Uterus (tissue), 4 donors: ENCODE measurements around the gene HPCAL4. TPM values are rescaled to one million over a fixed set of nuclear protein-coding genes. Genes with fewer than 3 reads are reported as not detected.

Experiments
- DNase-seq, 2 donors: peaks; one replicate each; pipeline ENCODE4 v3.0.0-alpha.2; 2019 to 2020
- H3K27ac ChIP-seq, 2 donors: fragments of 200-600 bp; sonication (generic); 1 replicate in 1 of 2; 2 replicates in 1 of 2; pipeline ENCODE4 v1.5.1; 2016 to 2018
- H3K27me3 ChIP-seq, 2 donors: fragments of 200-600 bp; sonication (generic); one replicate each; pipeline ENCODE4 v1.5.1; 2018 to 2019; ENCODE audit warnings: control low read depth in 1 of 2
- H3K36me3 ChIP-seq, 2 donors: fragments of 200-600 bp; sonication (generic); one replicate each; pipeline ENCODE4 v1.5.1; 2019; ENCODE audit warnings: control low read depth in 1 of 2
- H3K4me1 ChIP-seq, 2 donors: fragments of 200-600 bp; sonication (generic); one replicate each; pipeline ENCODE4 v1.5.1; 2018 to 2019; ENCODE audit warnings: control low read depth in 1 of 2
- H3K4me3 ChIP-seq, 2 donors: fragments of 200-600 bp; sonication (generic); 1 replicate in 1 of 2; 2 replicates in 1 of 2; pipeline ENCODE4 v1.5.1; 2018 to 2019; ENCODE audit warnings: mild to moderate bottlenecking in 1 of 2
- H3K9me3 ChIP-seq, 2 donors: fragments of 200-600 bp; sonication (generic); one replicate each; pipeline ENCODE4 v1.5.1; 2019; ENCODE audit warnings: control low read depth in 1 of 2
- CTCF ChIP-seq, 4 experiments: fragments of 200-600 bp in 2 of 4; fragments of 450-650 bp in 2 of 4; sonication (generic) in 2 of 4; IDR thresholded peaks; one replicate each; pipeline ENCODE4 v1.5.1; 2016 to 2019; ENCODE audit warnings: antibody characterized with exemption in 4 of 4, mild to moderate bottlenecking in 2 of 4, moderate library complexity in 1 of 4
- POLR2A ChIP-seq, 2 donors: fragments of 450-650 bp; IDR thresholded peaks; one replicate each; pipeline ENCODE4 v1.6.1; 2016; ENCODE audit warnings: antibody characterized with exemption in 2 of 2, mild to moderate bottlenecking in 1 of 2, moderate library complexity in 1 of 2
- intact Hi-C: fragments of 100-400 bp; cut with DNase I; formaldehyde crosslinking; loops from one replicate; pipeline ENCODE4 v1.15.1; 2023; ENCODE audit warnings: low total_unique reads
- small RNA-seq: library from RNA; depleted of rRNA; stranded (forward); fragments of <200 nt; gene quantifications from one replicate; pipeline ENCODE3, GENCODE V24; 2016
- total RNA-seq, 4 donors: library from RNA; depleted of rRNA in 3 of 4; stranded (reverse); fragments of >200 nt in 3 of 4; gene quantifications; one replicate each; pipeline versions ENCODE4 v1.1.0 to v1.2.4, GENCODE V29; 2014 to 2023
- donor health status: DM: yes; HTN: yes; CAD: no.

HPCAL4 gene
- total RNA-seq, 4 donors from 2014 or later = 0.24 to 3.9 TPM; not detected in 2

- TF ChIP-seq POLR2A (IDR thresholded peaks at IDR 0.05) (no peak), CTCF (IDR thresholded peaks at IDR 0.05) (no peak)
- Histone ChIP-seq H3K4me1 (peaks cover 4 to 6% of the 10 kb centered on the region in 2 donors), H3K4me3 (no peak overlapping the region), H3K27ac (peak overlapping the region; percentile 56 to 87), H3K36me3 (no peaks in the 10 kb centered on the region), H3K27me3 (no peaks in the 10 kb centered on the region), H3K9me3 (no peaks in the 10 kb centered on the region)
- no peak for DNase-seq
- intact Hi-C loops = no loop called here
Observed at GRCh38 chr1:39631361-39632322, 59.6 kb downstream of the HPCAL4 start.

- H3K27me3 ChIP-seq = no peaks in the 10 kb centered on the region
- intact Hi-C loops = no loop called here
Observed at GRCh38 chr1:39628807-39629350, 62.4 kb downstream of the HPCAL4 start.

More at GRCh38 chr1:39628807-39629350, 62.4 kb downstream of the HPCAL4 start:
- DNase-seq = no peak
- H3K27ac ChIP-seq = no peak overlapping the region
- H3K4me1 ChIP-seq = peaks cover 19 to 21% of the 10 kb centered on the region in 2 donors
- no peak overlapping the region for H3K4me3 ChIP-seq
- no peaks in the 10 kb centered on the region for H3K9me3 ChIP-seq
- TF ChIP-seq CTCF (IDR thresholded peaks at IDR 0.05) (no peak), POLR2A (IDR thresholded peaks at IDR 0.05) (no peak)
- no peaks in the 10 kb centered on the region for H3K36me3 ChIP-seq

Small RNA genes within 50 kb of the gene (small RNA-seq; reads per million reads assigned to genes)
- not detected for gene RNU7-121P

Other genes starting within 250 kb of the HPCAL4 start
- 1 to 10 TPM in 3 of 4 donors, not detected in 1; 1.8 to 8.3 (median 2.7) TPM for gene BMP8A, start 199.8 kb downstream of the HPCAL4 start, total RNA-seq
- 100 to 1,000 TPM in 2 of 4 donors, 10 to 100 TPM in 2; 48.2 to 189 (median 102) TPM for gene PABPC4, start 114.6 kb downstream of the HPCAL4 start, total RNA-seq
- gene HEYL, start 51.8 kb downstream of the HPCAL4 start, total RNA-seq = 10 to 100 TPM in 2 of 4 donors, 1 to 10 TPM in 2; 9.4 to 64.0 (median 13.4) TPM
- gene NT5C1A, start 19.3 kb downstream of the HPCAL4 start, total RNA-seq = 1 to 10 TPM in 2 of 4 donors, not detected in 2; 1.1 to 1.8 TPM
- gene PPIE, start 47.4 kb upstream of the HPCAL4 start, total RNA-seq = 10 to 100 TPM; 20.0 to 51.5 (median 44.0) TPM
- gene OXCT2, start 79.9 kb upstream of the HPCAL4 start, total RNA-seq = 1 to 10 TPM in 2 of 4 donors, not detected in 2; 1.1 to 1.5 TPM
- gene BMP8B, start 97.4 kb upstream of the HPCAL4 start, total RNA-seq = 1 to 10 TPM in 1 of 4 donors, under 1 TPM in 1, not detected in 2; 0.46 to 1.3 TPM
- gene TRIT1, start 192.1 kb upstream of the HPCAL4 start, total RNA-seq = 10 to 100 TPM; 16.1 to 43.3 (median 30.1) TPM
- gene MYCL, start 210.5 kb upstream of the HPCAL4 start, total RNA-seq = 1 to 10 TPM in 1 of 4 donors, under 1 TPM in 1, not detected in 2; 0.40 to 3.6 TPM